Keratinocyte (primary cell): ENCODE data around the gene CMSS1.

ENCODE experiments used
- CTCF ChIP-seq, 3 experiments: IDR thresholded peaks in 1 of 3; conservative IDR thresholded peaks in 1 of 3; optimal IDR thresholded peaks in 1 of 3; 2 replicates in 2 of 3; 3 replicates in 1 of 3; pipeline versions ENCODE3 to v1.5.1; 2011; ENCODE audit warnings: low read length in 3 of 3, mild to moderate bottlenecking in 3 of 3, moderate library complexity in 2 of 3, control low read depth in 1 of 3, inconsistent platforms in 1 of 3; ENCODE audit not compliant: insufficient read depth in 2 of 3; ENCODE audit errors: extremely low read depth in 1 of 3
- EZH2 ChIP-seq: IDR thresholded peaks from one replicate; pipeline ENCODE4 v1.6.1; 2012; ENCODE audit warnings: inconsistent platforms, mild to moderate bottlenecking, low read length, moderate library complexity

- TF ChIP-seq EZH2: no peak
- no peak for TF ChIP-seq CTCF (optimal IDR thresholded peaks at IDR 0.05 in 1 of 3, IDR thresholded peaks at IDR 0.05 in 1 of 3, conservative IDR thresholded peaks at IDR 0.05 in 1 of 3; ENCODE audit: extremely low read depth in 1 of 3, insufficient read depth in 2 of 3, low read length in 3 of 3)
These were observed 179.6 kb downstream of the CMSS1 start for GRCh38 chr3:99997293-99997692.
